HG02884 (cell line): ENCODE measurements around the gene WSB1.
"Not testable (repeated sequence)": the region's sequence is repeated elsewhere in the genome, so short reads cannot be mapped to it uniquely, and the experiment has no call there.

Experiments
- ATAC-seq: cut with Tn5 transposase; IDR thresholded peaks from one replicate; pipeline ENCODE4 v1.9.1; 2021; ENCODE audit warnings: mild to moderate bottlenecking, moderate library complexity; ENCODE audit not compliant: unreplicated experiment

WSB1 gene

DNA sequence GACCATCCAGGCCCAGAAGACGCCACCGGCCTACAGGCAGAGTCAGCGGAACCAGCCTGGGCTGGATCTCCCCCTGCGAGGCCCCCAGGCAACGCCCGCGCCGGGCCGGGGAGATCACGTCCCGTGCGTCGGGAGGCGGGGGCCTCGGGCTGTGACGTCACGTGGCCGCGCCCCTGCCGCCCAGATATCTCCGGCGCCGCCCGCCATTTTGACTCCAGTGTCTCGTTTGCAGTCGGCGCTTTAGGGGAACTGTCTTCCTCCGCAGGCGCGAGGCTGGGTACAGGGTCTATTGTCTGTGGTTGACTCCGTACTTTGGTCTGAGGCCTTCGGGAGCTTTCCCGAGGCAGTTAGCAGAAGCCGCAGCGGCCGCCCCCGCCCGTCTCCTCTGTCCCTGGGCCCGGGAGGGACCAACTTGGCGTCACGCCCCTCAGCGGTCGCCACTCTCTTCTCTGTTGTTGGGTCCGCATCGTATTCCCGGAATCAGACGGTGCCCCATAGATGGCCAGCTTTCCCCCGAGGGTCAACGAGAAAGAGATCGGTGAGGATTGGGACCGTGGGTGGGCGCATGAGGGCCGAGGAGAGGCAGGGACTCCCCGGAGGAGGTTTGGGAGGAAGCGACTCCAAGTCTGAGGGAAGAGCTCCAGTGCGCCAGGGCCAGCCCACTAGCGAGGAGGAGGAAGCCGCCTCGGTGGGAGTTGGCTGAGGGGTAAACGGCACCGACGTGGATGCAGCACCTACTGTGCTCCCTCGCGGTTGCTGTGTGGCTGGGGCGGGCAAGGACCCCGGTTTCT is at the start of gene WSB1:
TSS of gene WSB1 (plus strand) at position 217 of the 791 bp plus-strand sequence. CDS start at position 499, 282 bp downstream.
- peak; percentile 75 for ATAC-seq

DNA sequence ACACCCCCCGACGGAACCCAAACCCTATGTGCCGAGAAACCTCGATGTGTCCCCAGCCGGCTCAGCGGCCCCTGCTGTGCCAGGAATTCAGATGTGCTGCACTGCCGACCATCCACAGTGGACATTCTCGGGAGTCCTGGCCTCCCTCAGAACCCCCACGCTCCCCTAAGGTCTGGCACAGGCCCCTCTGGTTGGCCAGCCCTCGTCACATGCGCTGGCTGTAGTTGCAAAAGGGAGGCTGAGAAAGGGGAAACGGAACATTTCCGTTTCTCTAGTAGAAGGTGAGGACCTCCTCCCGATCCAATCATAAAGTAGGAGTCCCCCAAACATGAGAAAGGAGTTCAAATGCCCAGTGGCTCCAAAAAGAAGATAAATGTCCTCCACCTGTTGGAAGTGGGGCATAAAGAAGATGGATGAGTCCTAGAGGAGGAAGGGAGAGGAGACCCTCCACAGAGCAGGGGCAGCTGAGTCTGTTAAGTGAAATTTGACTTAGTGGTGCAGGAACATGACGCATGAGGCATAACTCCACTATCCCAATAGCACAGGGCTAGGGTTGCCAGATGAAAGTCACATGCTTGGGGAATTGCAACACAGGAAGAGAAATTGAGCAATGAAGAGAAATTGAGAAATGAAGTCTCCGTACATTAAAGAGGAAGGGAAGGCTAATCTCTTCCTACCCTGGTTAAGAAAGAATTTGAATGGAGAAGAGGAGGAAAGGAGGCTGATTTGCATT is 49.3 kb upstream of the WSB1 start:
- ATAC-seq = no peak

GRCh38 chr17:27245230-27245696 is 48.7 kb upstream of the WSB1 start:
- ATAC-seq = peak; percentile 85

DNA sequence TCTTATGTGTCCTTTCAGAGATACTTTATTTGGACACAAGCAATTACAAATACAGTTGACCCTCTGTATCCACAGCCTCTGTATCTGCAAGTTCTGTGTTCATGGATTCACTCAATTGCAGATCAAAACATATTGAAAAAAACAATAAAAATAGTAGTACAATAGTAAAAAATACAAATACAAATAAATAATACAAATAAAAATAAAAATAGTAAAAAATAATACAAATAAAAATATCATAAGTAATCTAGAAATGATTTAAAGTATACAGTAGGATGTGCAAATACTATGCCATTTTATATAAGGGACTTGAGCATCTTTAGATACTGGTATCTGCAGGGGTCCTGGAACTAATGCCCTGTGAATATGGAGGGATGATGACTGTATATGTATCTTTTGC is 47.4 kb upstream of the WSB1 start:
- no peak for ATAC-seq

DNA sequence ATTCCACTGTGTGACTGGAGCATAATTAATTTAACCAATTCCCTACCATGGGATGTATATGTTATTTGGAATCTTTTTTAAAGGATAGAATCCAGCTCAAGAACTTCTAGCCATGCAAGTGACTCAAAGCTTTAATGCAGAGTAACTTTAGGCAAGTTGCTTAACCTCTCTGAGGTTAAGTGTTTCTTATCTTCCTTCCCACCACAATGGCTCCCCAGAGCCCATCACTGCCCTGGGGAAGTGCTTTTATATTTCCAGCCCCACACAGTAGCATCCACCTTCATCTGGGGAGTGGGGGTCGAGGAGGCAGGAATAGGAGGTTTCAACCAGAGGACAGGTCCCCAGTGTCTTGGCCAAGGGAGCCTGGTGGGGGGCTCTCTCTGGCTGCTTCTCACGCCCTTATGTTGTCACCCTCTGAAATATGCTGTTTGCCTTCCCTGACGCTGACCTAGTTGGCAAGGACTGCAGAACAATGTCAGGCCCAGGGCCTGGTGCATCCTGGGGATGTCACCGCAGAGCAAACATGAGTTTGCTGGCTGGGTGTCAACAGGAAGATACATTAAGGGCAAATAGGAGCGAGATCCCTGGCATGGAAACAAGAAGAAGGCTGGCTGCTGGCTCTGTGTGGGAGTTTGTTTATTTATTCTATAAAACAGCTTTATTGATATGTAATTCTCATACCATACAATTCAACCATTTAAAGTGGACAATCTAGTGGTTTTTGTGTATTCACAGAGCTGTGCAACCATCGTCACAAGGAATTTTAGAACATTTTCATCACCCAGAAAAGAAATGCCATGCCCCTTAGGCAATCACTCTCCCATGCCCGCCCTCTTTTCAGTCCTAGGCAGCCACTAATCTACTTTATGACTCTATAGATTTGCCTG is 46.6 kb upstream of the WSB1 start:
- ATAC-seq = no peak

DNA sequence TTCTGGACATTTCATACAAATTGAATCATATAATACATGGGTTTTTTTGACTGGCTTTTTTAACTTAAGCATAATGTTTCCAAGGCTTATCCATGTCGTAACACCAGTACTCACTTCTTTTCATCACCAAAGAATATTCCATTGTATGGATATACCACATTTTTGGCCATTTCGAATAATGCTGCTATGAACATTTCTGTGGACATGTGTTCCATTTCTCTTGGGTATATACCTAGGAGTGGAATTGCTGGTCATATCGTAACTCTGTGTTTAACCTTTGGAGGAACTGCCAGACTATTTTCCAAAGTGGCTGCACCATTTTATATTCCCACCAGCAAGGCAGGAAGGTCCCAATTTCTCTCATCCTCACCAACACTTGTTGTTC is 46.0 kb upstream of the WSB1 start:
- no peak for ATAC-seq

- ATAC-seq = not testable (repeated sequence)
These were observed 43.1 kb upstream of the WSB1 start for GRCh38 chr17:27250791-27251190.

DNA sequence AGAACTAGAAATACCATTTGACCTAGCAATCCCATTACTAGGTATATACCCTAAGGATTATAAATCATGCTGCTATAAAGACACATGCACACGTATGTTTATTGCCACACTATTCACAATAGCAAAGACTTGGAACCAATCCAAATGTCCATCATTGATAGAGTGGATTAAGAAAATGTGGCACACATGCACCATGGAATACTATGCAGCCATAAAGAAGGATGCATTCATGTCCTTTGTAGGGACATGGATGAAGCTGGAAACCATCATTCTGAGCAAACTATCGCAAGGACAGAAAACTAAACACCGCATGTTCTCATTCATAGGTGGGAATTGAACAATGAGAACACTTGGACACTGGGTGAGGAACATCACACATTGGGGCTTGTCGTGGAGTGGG is 39.1 kb upstream of the WSB1 start:
- not testable (repeated sequence) for ATAC-seq

DNA sequence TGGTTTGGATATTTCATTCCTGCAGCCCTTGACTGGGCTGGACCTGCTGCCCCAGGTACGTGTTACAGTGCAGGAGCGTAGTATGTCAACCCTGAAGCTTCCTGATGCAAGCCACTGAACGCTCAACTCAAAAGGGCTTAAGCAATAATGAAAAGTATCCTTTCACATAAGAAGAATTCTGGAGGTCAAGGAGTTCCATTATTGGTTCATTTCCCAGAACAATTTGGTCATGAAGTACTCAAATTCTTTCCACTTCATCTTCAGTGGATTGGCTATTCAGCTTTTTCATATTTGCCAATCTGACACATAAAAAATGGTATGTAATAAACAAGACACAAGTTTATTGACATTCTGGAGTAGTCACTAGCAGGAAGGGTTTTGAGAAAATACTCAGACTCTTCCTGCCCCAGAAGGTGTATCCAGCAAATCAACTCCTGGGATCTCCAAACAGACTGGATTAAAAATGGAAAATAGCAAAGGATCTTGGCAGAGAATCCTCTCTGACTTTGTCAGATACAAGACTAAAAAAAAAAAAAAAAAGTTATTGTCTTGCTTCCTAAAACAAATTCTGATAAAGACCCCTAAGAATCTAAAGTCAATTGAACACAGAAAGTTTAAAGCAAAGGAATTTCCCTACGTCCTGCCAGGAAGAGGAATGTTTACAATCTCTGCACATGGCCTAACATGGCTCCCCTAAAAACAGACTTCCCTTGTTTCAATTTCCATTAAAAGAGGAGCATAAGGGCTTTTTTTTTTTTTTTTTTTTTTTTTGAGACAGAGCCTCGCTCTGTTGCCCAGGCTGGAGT is 37.5 kb upstream of the WSB1 start:
- ATAC-seq = no peak

GRCh38 chr17:27257031-27257357 is 36.9 kb upstream of the WSB1 start:
- ATAC-seq = no peak

DNA sequence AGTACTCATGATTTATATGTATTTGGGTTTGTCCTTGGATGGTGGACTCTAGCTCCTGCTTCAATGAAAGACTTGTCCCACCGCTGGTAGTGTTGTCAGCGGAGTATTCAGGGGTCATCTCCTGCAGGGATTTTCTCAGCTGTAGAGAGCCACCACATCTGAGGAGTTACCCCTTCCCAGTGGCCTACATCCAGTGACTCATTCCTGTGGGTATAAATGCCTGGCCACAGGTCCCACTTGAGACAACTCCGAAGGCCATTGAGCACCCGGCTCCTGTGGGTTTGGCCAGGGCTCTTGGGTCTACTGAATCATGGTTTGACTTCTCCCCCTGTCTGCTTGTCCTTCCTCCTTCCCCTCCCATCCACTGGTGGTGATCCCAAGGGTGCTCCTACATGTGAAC is 34.6 kb upstream of the WSB1 start:
- ATAC-seq = no peak

DNA sequence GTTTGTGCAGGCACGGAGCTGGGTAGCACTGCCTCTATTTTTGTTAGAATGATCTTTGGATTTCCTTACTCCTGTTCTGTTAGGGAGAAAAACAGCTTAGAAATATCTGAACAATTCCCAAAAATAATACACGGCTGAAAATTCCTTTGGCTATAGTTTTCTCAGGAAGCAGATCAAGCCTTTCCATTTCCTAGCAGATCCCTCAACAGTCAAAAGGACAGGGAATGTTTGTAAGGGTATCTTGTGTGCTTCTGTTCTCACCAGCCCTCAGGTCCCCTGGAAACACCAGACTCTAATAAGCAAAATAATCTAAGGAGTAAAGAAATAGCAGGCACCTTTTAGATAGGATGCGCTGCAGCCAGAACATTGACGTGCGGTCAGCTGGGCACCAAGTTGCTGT is 30.5 kb upstream of the WSB1 start:
- no peak for ATAC-seq

- no peak for ATAC-seq
These were observed 29.7 kb upstream of the WSB1 start for GRCh38 chr17:27264068-27264812.

DNA sequence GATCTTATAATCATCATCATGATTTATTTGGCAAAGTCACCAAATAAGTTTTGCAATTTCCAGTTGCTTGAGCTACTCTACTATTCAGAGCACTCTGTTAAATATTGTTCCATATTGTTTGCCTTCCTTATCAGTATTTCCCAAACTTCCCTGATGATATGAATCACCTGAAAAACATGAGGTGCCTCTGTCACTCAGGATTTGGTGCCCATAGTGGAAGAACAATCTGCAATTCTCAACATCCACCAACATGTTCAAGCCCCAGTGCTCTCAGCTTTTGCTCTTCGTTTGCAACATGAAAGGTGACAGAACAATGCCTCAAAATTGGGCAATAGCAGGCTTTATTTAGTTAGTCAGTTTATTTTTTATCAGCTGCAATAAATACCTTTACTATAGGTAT is 28.6 kb upstream of the WSB1 start:
- no peak for ATAC-seq

GRCh38 chr17:27266228-27266627 is 27.7 kb upstream of the WSB1 start:
- ATAC-seq = no peak

GRCh38 chr17:27268394-27269085 is 25.4 kb upstream of the WSB1 start:
- no peak for ATAC-seq

DNA sequence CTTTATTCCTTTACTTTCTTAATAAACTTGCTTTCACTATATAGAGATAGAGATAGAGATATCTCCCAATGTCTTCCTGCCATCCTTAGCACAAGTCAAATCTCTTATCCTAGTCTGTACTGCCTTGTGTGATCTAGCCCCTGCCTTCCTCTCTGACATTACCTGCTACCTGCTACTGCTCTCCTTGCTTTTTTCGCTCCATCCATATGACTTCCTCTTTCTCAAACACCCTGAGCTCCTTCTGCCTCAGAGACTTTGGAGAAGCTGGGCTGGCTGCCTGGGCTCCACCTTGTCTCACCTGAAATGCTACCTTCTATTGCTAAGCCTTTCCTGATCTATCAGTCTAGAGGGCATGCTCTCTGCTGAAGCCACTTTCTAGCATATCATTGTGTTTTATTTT is 24.7 kb upstream of the WSB1 start:
- no peak for ATAC-seq

DNA sequence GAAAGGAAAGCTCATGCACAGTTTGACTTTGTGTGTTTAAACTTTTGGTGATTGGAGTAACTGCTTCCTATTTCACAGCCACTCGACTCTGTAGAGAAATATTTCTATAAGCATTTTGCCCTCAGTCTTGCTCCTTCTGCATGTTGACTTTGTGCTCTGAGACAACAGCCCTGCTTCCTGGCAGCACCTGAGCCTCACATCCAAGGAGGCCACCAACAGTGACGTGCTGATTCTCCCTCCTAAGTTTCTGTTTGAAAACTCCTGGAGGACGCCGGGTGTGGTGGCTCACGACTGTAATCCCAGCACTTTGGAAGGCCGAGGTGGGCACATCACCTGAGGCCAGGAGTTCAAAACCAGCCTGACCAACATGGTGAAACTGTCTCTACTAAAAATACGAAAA is 23.9 kb upstream of the WSB1 start:
- no peak for ATAC-seq

- ATAC-seq = no peak
These were observed 17.2 kb upstream of the WSB1 start for GRCh38 chr17:27276653-27277156.
